ENCODE measurements around the gene SCN1B. TPM values are rescaled to one million over a fixed set of nuclear protein-coding genes. Genes with fewer than 3 reads are reported as not detected.
"Not testable (repeated sequence)": the region's sequence is repeated elsewhere in the genome, so short reads cannot be mapped to it uniquely, and the experiment has no call there.

SCN1B gene
- total and polyA plus RNA-seq, 10 of the 15 experiments (the other 5 are each of a cell fraction or from before 2014, with no cell fraction given) = 0.04 to 0.54 (median 0.11) TPM; not detected in 3

DNA sequence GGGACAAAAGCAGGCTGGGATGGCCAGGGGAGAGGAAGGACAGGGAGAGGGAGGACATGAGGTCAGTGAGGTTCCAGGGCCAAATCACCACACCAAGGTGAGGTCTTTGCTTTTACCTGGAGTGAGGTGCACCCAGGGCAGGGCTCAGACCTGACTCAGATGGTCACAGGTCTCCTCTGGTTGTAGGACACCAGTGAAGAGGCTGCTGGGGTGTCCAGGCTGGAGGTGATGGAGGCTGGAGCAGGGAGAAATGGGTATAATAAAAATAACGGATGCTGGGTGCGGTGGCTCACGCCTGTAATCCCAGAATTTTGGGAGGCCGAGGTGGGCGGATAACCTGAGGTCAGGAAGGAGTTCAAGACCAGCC lies 23.3 kb upstream of the SCN1B start:
- H2AFZ ChIP-seq (ENCODE audit: control insufficient read depth, low read depth, low read length) = no peak overlapping the region
- H4K20me1 ChIP-seq (ENCODE audit: control insufficient read depth, insufficient read depth) = peaks cover 6% of the 10 kb centered on the region; the same call in 1 of the 2 replicates
- H3K27me3 ChIP-seq (replicated peaks in 1 of 2; ENCODE audit: control insufficient read depth in 2 of 2, insufficient read depth in 2 of 2, low read length in 1 of 2) = no peaks in the 10 kb centered on the region
- H3K4me3 ChIP-seq = no peak overlapping the region
- no peak overlapping the region for H3K4me2 ChIP-seq (ENCODE audit: control insufficient read depth, insufficient read depth)
- FAIRE-seq (no peak), DNase-seq (ENCODE audit: low read depth, low spot score) (no peak), ATAC-seq (no peak)
- TF ChIP-seq IRF4 (IDR thresholded peaks at IDR 0.05; ENCODE audit: low read depth, low read length) = no peak
- TF ChIP-seq, protein P1, sequence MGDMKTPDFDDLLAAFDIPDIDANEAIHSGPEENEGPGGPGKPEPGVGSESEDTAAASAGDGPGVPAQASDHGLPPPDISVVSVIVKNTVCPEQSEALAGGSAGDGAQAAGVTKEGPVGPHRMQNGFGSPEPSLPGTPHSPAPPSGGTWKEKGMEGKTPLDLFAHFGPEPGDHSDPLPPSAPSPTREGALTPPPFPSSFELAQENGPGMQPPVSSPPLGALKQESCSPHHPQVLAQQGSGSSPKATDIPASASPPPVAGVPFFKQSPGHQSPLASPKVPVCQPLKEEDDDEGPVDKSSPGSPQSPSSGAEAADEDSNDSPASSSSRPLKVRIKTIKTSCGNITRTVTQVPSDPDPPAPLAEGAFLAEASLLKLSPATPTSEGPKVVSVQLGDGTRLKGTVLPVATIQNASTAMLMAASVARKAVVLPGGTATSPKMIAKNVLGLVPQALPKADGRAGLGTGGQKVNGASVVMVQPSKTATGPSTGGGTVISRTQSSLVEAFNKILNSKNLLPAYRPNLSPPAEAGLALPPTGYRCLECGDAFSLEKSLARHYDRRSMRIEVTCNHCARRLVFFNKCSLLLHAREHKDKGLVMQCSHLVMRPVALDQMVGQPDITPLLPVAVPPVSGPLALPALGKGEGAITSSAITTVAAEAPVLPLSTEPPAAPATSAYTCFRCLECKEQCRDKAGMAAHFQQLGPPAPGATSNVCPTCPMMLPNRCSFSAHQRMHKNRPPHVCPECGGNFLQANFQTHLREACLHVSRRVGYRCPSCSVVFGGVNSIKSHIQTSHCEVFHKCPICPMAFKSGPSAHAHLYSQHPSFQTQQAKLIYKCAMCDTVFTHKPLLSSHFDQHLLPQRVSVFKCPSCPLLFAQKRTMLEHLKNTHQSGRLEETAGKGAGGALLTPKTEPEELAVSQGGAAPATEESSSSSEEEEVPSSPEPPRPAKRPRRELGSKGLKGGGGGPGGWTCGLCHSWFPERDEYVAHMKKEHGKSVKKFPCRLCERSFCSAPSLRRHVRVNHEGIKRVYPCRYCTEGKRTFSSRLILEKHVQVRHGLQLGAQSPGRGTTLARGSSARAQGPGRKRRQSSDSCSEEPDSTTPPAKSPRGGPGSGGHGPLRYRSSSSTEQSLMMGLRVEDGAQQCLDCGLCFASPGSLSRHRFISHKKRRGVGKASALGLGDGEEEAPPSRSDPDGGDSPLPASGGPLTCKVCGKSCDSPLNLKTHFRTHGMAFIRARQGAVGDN (IDR thresholded peaks at IDR 0.05) = no peak
- TF ChIP-seq SREBF2 (IDR thresholded peaks at IDR 0.05; ENCODE audit: low read length) = no peak
- TF ChIP-seq MYC (IDR thresholded peaks at IDR 0.05; ENCODE audit: insufficient read depth, insufficient read length, insufficient replicate concordance, low read length, severe bottlenecking) = no peak
- no peak for TF ChIP-seq NR2C1 (IDR thresholded peaks at IDR 0.05)
- no peak for TF ChIP-seq RCOR1 (conservative IDR thresholded peaks at IDR 0.05; ENCODE audit: low read depth, low read length)
- TF ChIP-seq NRF1 (conservative IDR thresholded peaks at IDR 0.05; ENCODE audit: low read depth, low read length) = no peak
- TF ChIP-seq ZBTB11 (CRISPR knock-in tag; IDR thresholded peaks at IDR 0.05) = no peak
- H3K9ac ChIP-seq (ENCODE audit: control insufficient read depth, insufficient read depth, low read length) = no peak overlapping the region
- H3K36me3 ChIP-seq (ENCODE audit: control insufficient read depth in 2 of 2, insufficient read depth in 2 of 2, low read length in 1 of 2) = peaks cover 7 to 23% of the 10 kb centered on the region in 2 experiments
- no peaks in the 10 kb centered on the region for H3K9me3 ChIP-seq (replicated peaks; ENCODE audit: control insufficient read depth, insufficient read depth, low read length)
- RAD21 ChIA-PET (ENCODE audit: unreplicated experiment) = no interaction called here
- peaks cover 29% of the 10 kb centered on the region for H3K79me2 ChIP-seq (ENCODE audit: control insufficient read depth, insufficient read depth, low read length)
- WGBS (ENCODE audit: insufficient coverage, insufficient replicate concordance, low lambda C conversion rate, missing lambda C conversion rate) = 100% methylated on average over 5 of the region's 5 CpGs
- in situ Hi-C loops (cut with MboI) = no loop called here
- no TSS peak for BruUV-seq (replicated peaks)
- peaks cover 16% of the 10 kb centered on the region for H3K4me1 ChIP-seq (ENCODE audit: control insufficient read depth, insufficient read depth, low read length)
- CTCF ChIA-PET = interaction anchor here (0.8 to 2.1 kb wide), 5 partner anchors 27 to 60 kb away, joined by 3 to 10 read pairs (median 4); no protein-coding TSS in a partner anchor
- intact Hi-C loops (cut with micrococcal nuclease; ENCODE audit: unreplicated experiment) = no loop called here
- H3K27ac ChIP-seq (ENCODE audit: control insufficient read depth, insufficient read depth) = no peak overlapping the region
- SMC1A ChIA-PET (ENCODE audit: uncharacterized antibody, unreplicated experiment) = no interaction called here
- POLR2A ChIA-PET = no interaction called here

- 97% methylated on average over 8 of the region's 8 CpGs for WGBS (ENCODE audit: insufficient coverage, insufficient replicate concordance, low lambda C conversion rate, missing lambda C conversion rate)
- DNase-seq (ENCODE audit: low read depth, low spot score); H2AFZ ChIP-seq (ENCODE audit: control insufficient read depth, low read depth, low read length); H3K4me3 ChIP-seq; POLR2A ChIA-PET; SMC1A ChIA-PET (ENCODE audit: uncharacterized antibody, unreplicated experiment); BruUV-seq (replicated peaks); H3K4me2 ChIP-seq (ENCODE audit: control insufficient read depth, insufficient read depth); FAIRE-seq; in situ Hi-C loops (cut with MboI); H3K27ac ChIP-seq (ENCODE audit: control insufficient read depth, insufficient read depth); H3K9ac ChIP-seq (ENCODE audit: control insufficient read depth, insufficient read depth, low read length); H3K9me3 ChIP-seq (replicated peaks; ENCODE audit: control insufficient read depth, insufficient read depth, low read length); intact Hi-C loops (cut with micrococcal nuclease; ENCODE audit: unreplicated experiment); H4K20me1 ChIP-seq (ENCODE audit: control insufficient read depth, insufficient read depth); ATAC-seq; H3K27me3 ChIP-seq (replicated peaks in 1 of 2; ENCODE audit: control insufficient read depth in 2 of 2, insufficient read depth in 2 of 2, low read length in 1 of 2): not testable (repeated sequence)
- H3K4me1 ChIP-seq (ENCODE audit: control insufficient read depth, insufficient read depth, low read length) = peaks cover 13% of the 10 kb centered on the region
- RAD21 ChIA-PET (ENCODE audit: unreplicated experiment) = interaction anchor here (1.5 kb wide), 1 partner anchor 34 kb away, joined by 5 read pairs; no protein-coding TSS in a partner anchor
- H3K36me3 ChIP-seq (ENCODE audit: control insufficient read depth in 2 of 2, insufficient read depth in 2 of 2, low read length in 1 of 2) = peaks cover 7 to 27% of the 10 kb centered on the region in 2 experiments
- CTCF ChIA-PET = interaction anchor here (0.8 to 2.1 kb wide), 4 partner anchors 28 to 208 kb away, joined by 3 to 10 read pairs (median 4); no protein-coding TSS in a partner anchor
- peaks cover 26% of the 10 kb centered on the region for H3K79me2 ChIP-seq (ENCODE audit: control insufficient read depth, insufficient read depth, low read length)
These were observed 22.8 kb upstream of the SCN1B start for GRCh38 chr19:35007427-35007826.
